Measurements from ENCODE around the gene SUGP2. TPM values are rescaled to one million over a fixed set of nuclear protein-coding genes. Genes with fewer than 3 reads are reported as not detected.
A peak's percentile ranks its signal among the peaks of the same experiment; 100 is the strongest.

SUGP2 gene
- total RNA-seq, 1 experiment from 2014 or later = 112 TPM

- peak; percentile 2; the same call in 1 of the 2 replicates for ATAC-seq
- ChIA-PET CTCF (no interaction called here), POLR2A (no interaction called here)
- intact Hi-C loops (cut with micrococcal nuclease; ENCODE audit: unreplicated experiment) (loop anchor here (10.0 kb wide), 1 partner anchor 71 kb away; the partner anchor contains the start of gene TMEM161A), in situ Hi-C loops (cut with HindIII; ENCODE audit: low pct_unique_long_range_greater_than_20kb, low sequenced_read_pairs) (no loop called here)
- Histone ChIP-seq H3K27me3 (ENCODE audit: control insufficient read depth, insufficient read depth, low read length) (no peaks in the 10 kb centered on the region), H3K4me3 (ENCODE audit: low read depth in 2 of 2, low read length in 2 of 2) (peak overlapping the region; percentile 52 to 61), H3K9me3 (ENCODE audit: control insufficient read depth, insufficient read depth, low read depth, low read length) (no peaks in the 10 kb centered on the region), H3K27ac (ENCODE audit: low read length) (no peak overlapping the region), H3K36me3 (ENCODE audit: control insufficient read depth, insufficient read depth, low read length) (no peaks in the 10 kb centered on the region), H3K4me1 (ENCODE audit: control insufficient read depth, insufficient read depth, low read length) (peaks cover 15% of the 10 kb centered on the region)
- TF ChIP-seq REST (IDR thresholded peaks at IDR 0.05; ENCODE audit: insufficient read depth in 1 of 2, low read depth in 2 of 2, low read length in 1 of 2) (no peak), POLR2AphosphoS5 (IDR thresholded peaks at IDR 0.05; ENCODE audit: low read depth, low read length) (no peak), TCF7L2 (IDR thresholded peaks at IDR 0.05; ENCODE audit: low read depth, low read length) (no peak), SIN3A (IDR thresholded peaks at IDR 0.05; ENCODE audit: borderline replicate concordance, insufficient read depth, low read depth, low read length) (no peak)
- TF ChIP-seq, protein P1, sequence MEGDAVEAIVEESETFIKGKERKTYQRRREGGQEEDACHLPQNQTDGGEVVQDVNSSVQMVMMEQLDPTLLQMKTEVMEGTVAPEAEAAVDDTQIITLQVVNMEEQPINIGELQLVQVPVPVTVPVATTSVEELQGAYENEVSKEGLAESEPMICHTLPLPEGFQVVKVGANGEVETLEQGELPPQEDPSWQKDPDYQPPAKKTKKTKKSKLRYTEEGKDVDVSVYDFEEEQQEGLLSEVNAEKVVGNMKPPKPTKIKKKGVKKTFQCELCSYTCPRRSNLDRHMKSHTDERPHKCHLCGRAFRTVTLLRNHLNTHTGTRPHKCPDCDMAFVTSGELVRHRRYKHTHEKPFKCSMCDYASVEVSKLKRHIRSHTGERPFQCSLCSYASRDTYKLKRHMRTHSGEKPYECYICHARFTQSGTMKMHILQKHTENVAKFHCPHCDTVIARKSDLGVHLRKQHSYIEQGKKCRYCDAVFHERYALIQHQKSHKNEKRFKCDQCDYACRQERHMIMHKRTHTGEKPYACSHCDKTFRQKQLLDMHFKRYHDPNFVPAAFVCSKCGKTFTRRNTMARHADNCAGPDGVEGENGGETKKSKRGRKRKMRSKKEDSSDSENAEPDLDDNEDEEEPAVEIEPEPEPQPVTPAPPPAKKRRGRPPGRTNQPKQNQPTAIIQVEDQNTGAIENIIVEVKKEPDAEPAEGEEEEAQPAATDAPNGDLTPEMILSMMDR (IDR thresholded peaks at IDR 0.05) = no peak
- BruUV-seq (replicated peaks) = no TSS peak
- no peak for DNase-seq (ENCODE audit: low read depth, low spot score)
Observed at GRCh38 chr19:19064098-19064722, 30.9 kb upstream of the SUGP2 start.

DNA sequence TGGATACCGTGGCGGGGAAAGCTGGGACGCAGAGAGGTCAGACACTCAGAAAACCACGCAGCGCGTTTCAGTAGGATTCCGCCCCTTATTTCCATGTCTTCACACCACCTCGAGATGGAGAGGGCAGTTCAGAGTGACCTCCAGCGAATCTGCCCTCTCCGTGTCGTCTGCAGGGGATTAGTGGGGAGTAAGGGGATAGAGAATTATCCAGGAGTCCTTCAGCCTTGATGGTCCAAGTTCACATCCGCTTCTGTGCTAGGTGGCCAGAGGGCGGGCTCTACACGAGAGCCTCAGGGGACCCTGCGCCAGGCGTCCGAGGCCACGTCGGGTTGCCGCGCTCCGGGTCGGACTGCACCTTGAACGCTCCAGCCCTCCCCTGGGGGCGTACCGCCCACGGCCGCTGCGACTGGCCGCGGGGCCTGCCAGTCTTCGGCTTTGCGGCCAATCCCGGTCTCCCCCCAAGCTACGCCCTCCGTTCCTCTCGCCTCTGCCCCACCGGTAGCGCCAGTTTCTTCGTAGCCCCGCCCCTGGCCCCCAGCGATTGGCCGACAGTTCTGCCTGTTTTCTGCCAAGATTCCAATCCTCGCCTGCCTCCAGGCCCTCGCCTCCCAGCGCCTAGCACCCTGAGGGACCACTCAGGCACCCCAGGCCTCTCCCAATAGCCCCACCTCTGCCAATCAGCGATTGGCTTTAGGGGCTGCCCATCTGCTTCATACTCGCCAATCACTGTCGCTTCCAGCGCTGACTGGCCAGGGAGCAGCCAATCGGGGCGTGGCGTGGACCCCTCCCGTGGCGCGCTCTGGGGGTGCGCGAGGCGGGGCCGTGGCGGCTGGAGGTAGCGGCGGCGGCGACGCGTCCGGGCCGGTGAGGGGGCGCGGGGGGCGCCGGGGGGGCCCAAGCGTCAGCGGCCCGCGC lies 30.1 kb upstream of the SUGP2 start, which contains the start of gene SLC25A42:
SLC25A42 (plus strand) TSS at position 812 of the 915 bp plus-strand sequence. CDS start 32,131 bp downstream, outside the sequence.
- H3K27ac ChIP-seq (ENCODE audit: low read length) = peak within 1 kb of the TSS; percentile 78

More for the DNA sequence above, 30.1 kb upstream of the SUGP2 start, which contains the start of gene SLC25A42:
- CTCF ChIA-PET = interaction anchor here (0.7 kb wide), 1 partner anchor 603 kb away, joined by 4 read pairs; no protein-coding TSS in a partner anchor
- no TSS peak for BruUV-seq (replicated peaks)
- H3K36me3 ChIP-seq (ENCODE audit: control insufficient read depth, insufficient read depth, low read length) = no peaks in the 10 kb centered on the region
- no peaks in the 10 kb centered on the region for H3K9me3 ChIP-seq (ENCODE audit: control insufficient read depth, insufficient read depth, low read depth, low read length)
- intact Hi-C loops (cut with micrococcal nuclease; ENCODE audit: unreplicated experiment) (loop anchor here (10.0 kb wide), 1 partner anchor 71 kb away; the partner anchor contains the start of gene TMEM161A), in situ Hi-C loops (cut with HindIII; ENCODE audit: low pct_unique_long_range_greater_than_20kb, low sequenced_read_pairs) (no loop called here)
- H3K4me3 ChIP-seq (ENCODE audit: low read depth in 2 of 2, low read length in 2 of 2) = peak within 1 kb of the TSS; percentile 52 to 61
- no peaks in the 10 kb centered on the region for H3K27me3 ChIP-seq (ENCODE audit: control insufficient read depth, insufficient read depth, low read length)
- peak; percentile 95 for DNase-seq (ENCODE audit: low read depth, low spot score)
- POLR2A ChIA-PET = no interaction called here
- H3K4me1 ChIP-seq (ENCODE audit: control insufficient read depth, insufficient read depth, low read length) = peaks cover 15% of the 10 kb centered on the region
- TF ChIP-seq REST (IDR thresholded peaks at IDR 0.05; ENCODE audit: insufficient read depth in 1 of 2, low read depth in 2 of 2, low read length in 1 of 2) = no peak
- peak; percentile 71; the same call in 1 of the 2 replicates for TF ChIP-seq POLR2AphosphoS5 (IDR thresholded peaks at IDR 0.05; ENCODE audit: low read depth, low read length)
- peak; percentile 95 for ATAC-seq
